WTC11 (cell line): Measurements from ENCODE around the gene ABHD12B.

Experiments
- CREB1 ChIP-seq: sonication (generic); formaldehyde crosslinking; IDR thresholded peaks from 2 replicates; pipeline ENCODE4 v1.8.0; 2023; ENCODE audit warnings: mild to moderate bottlenecking, missing genetic modification reagents
- CTCF ChIP-seq: fragments of 200-600 bp; IDR thresholded peaks from 2 replicates; pipeline ENCODE4 v1.8.0; 2022; ENCODE audit warnings: antibody characterized with exemption
- E2F5 ChIP-seq: sonication (generic); formaldehyde crosslinking; IDR thresholded peaks from 2 replicates; pipeline ENCODE4 v1.8.1; 2022; ENCODE audit warnings: mild to moderate bottlenecking, moderate library complexity, missing genetic modification reagents
- EMX1 ChIP-seq: fragments of 250-450 bp; sonication (Bioruptor Pico); IDR thresholded peaks from 2 replicates; pipeline ENCODE4 v1.8.0; 2021; ENCODE audit warnings: mild to moderate bottlenecking
- ESRRA ChIP-seq: sonication (generic); formaldehyde crosslinking; IDR thresholded peaks from 2 replicates; pipeline ENCODE4 v1.8.1; 2022; ENCODE audit warnings: mild to moderate bottlenecking, missing genetic modification reagents, borderline replicate concordance
- IRF1 ChIP-seq: sonication (generic); formaldehyde crosslinking; IDR thresholded peaks from 2 replicates; pipeline ENCODE4 v1.8.0; 2023; ENCODE audit warnings: missing genetic modification reagents
- MAX ChIP-seq: sonication (generic); formaldehyde crosslinking; IDR thresholded peaks from 2 replicates; pipeline ENCODE4 v1.8.0; 2022; ENCODE audit warnings: mild to moderate bottlenecking, missing genetic modification reagents
- NR2C2 ChIP-seq: sonication (generic); formaldehyde crosslinking; IDR thresholded peaks from 2 replicates; pipeline ENCODE4 v1.8.0; 2022; ENCODE audit warnings: mild to moderate bottlenecking, missing genetic modification reagents
- PRDM15 ChIP-seq: sonication (generic); formaldehyde crosslinking; IDR thresholded peaks from 2 replicates; pipeline ENCODE4 v1.8.0; 2022; ENCODE audit warnings: missing genetic modification reagents
- TEAD1 ChIP-seq: sonication (generic); formaldehyde crosslinking; IDR thresholded peaks from 2 replicates; pipeline ENCODE4 v1.8.0; 2022; ENCODE audit warnings: mild to moderate bottlenecking, missing genetic modification reagents
- ZNF121 ChIP-seq: sonication (generic); formaldehyde crosslinking; IDR thresholded peaks from 2 replicates; pipeline ENCODE4 v1.8.0; 2023; ENCODE audit warnings: missing genetic modification reagents
- ZNF138 ChIP-seq: sonication (generic); formaldehyde crosslinking; conservative IDR thresholded peaks from 2 replicates; pipeline ENCODE4 v1.8.1; 2022; ENCODE audit warnings: mild to moderate bottlenecking, moderate library complexity, missing genetic modification reagents
- ZNF317 ChIP-seq: sonication (generic); formaldehyde crosslinking; IDR thresholded peaks from 2 replicates; pipeline ENCODE4 v1.8.1; 2023; ENCODE audit warnings: low read depth, mild to moderate bottlenecking, moderate library complexity, missing genetic modification reagents, borderline replicate concordance
- ZSCAN18 ChIP-seq: fragments of 250-450 bp; sonication (Bioruptor Pico); IDR thresholded peaks from 2 replicates; pipeline ENCODE4 v2.1.2; 2022; ENCODE audit warnings: mild to moderate bottlenecking, moderate library complexity

GRCh38 chr14:50928002-50928635, 56.3 kb downstream of the ABHD12B start:
- TF ChIP-seq TEAD1 (CRISPR knock-in tag) (no peak), ZNF317 (no peak), CTCF (no peak), NR2C2 (no peak), ESRRA (CRISPR knock-in tag) (no peak), PRDM15 (CRISPR knock-in tag) (no peak), ZNF121 (CRISPR knock-in tag) (no peak), CREB1 (no peak), MAX (CRISPR knock-in tag) (no peak), E2F5 (CRISPR knock-in tag) (no peak), IRF1 (CRISPR knock-in tag) (no peak), EMX1 (CRISPR knock-in tag) (no peak), ZSCAN18 (no peak), ZNF138 (CRISPR knock-in tag) (no peak)
